ENCODE measurements around the gene UTS2R.

UTS2R gene

GRCh38 chr17:82388223-82388921 is 16.8 kb downstream of the UTS2R start:
- DNase-seq (ENCODE audit: low read depth in 1 of 2, low spot score in 1 of 2) = no peak

- DNase-seq (ENCODE audit: low read depth in 1 of 2, low spot score in 1 of 2) = no peak
These were observed 17.3 kb downstream of the UTS2R start for GRCh38 chr17:82388922-82389283.

GRCh38 chr17:82389379-82389778 is 17.8 kb downstream of the UTS2R start:
- no peak for DNase-seq (ENCODE audit: low read depth in 1 of 2, low spot score in 1 of 2)

DNA sequence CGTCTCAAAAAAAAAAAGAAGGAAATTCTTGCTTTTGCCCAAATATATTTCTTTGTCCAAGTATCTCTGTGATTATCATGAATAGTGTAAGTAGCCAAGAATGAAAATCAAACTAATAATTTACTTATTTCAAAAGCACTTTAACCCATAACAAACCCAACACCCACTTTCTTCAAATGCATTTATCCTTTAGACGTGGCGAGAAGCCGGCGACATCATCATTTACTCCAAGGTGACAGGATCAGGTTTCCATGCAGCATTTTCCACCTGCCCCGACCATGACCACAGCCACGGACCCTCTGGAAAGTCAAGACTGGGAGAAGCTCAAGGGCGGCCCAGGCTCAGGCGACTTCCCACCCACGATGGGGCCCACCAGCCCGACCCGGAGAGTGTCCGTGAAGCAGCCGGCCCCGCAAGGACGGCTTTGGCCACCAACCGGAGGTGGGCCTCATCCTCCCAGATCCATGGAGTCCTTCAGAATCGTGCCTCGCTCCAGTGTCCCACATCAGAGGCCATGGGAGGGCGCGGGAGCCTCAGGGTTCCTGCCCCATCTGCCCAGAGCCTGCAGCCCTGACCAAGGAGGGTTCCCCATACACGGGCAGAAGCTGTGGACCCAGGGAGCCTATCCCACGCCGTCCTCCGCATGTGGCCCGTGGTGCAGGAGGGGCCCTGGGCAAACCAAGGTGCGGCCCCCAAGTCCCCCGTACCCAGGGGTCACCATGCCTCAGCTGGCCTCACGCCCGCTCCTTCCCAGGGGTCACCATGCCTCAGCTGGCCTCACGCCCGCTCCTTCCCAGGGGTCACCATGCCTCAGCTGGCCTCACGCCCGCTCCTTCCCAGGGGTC is 18.7 kb downstream of the UTS2R start:
- DNase-seq (ENCODE audit: low read depth in 1 of 2, low spot score in 1 of 2) = no peak

GRCh38 chr17:82390860-82391435 is 19.4 kb downstream of the UTS2R start:
- DNase-seq (ENCODE audit: low read depth in 1 of 2, low spot score in 1 of 2) = no peak

DNA sequence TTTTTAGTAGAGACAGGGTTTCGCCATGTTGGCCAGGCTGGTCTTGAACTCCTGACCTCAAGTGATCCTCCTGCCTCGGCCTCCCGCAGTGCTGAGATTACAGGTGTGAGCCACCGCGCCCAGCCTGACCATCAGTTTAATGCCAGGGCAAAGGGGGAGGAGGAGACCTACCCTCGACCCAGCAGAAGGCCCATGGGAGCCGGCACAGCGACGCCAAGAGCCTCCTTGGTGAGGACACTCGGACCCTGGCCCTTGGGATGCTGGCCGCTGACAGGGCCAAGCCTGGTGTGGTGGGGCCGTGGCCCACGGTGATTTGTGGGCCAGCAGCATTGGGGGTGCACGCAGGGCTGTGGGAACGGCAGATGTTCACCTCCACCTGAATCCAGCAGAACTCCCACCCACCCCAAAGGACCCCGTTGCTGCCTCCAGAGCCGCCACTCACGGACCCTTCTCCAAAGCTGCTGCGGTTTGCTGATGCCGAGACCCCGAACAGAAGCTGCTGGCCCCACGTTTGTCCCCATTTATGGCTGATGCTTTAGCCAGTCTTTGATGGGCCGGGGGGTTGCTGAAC is 20.0 kb downstream of the UTS2R start:
- DNase-seq (ENCODE audit: low read depth in 1 of 2, low spot score in 1 of 2) = no peak

- DNase-seq (ENCODE audit: low read depth in 1 of 2, low spot score in 1 of 2) = no peak
These were observed 20.8 kb downstream of the UTS2R start for GRCh38 chr17:82392209-82392920.

- no peak for DNase-seq (ENCODE audit: low read depth in 1 of 2, low spot score in 1 of 2)
These were observed 21.4 kb downstream of the UTS2R start for GRCh38 chr17:82392941-82393340.

- no peak for DNase-seq (ENCODE audit: low read depth in 1 of 2, low spot score in 1 of 2)
These were observed 22.7 kb downstream of the UTS2R start for GRCh38 chr17:82394278-82394677.

DNA sequence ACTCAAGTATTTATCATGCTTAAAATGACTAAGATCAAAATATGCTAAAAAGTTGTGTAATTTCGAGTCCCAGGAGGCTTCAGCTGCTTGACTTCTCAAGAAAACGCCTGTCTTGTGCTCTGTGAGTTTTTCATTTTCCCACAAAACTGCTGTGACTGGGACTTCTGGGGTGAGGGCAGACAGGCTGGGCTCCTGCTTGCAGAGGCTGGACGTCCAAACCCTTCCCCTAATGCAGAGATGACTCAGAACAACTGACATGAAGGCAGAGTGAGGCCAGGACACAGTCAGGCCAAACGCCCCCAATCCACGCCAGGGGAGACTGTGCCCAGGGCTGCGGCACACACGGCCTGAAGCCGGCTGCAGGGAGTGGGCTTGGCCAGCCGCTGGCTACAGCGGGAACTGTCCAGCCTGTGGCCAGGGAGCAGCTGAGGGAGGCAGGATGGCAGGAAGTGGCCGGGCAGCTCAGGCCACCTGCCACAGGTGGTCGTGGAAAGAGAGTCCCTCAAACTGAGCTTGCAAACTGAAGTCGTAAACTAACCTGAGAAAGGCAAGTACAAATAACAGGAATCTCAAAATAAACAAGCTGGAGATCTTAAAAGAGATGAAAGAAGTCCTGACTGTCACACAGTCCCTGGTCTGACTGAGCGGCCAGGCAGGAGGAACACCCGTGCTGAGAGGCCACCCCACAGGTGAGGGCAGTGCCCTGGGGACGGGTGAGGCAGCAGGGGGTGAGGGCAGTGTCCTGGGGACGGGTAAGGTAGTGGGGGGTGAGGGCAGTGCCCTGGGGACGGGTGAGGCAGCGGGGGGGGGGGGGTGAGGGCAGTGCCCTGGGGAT is 25.3 kb downstream of the UTS2R start:
- DNase-seq (ENCODE audit: low read depth in 1 of 2, low spot score in 1 of 2) = no peak

DNA sequence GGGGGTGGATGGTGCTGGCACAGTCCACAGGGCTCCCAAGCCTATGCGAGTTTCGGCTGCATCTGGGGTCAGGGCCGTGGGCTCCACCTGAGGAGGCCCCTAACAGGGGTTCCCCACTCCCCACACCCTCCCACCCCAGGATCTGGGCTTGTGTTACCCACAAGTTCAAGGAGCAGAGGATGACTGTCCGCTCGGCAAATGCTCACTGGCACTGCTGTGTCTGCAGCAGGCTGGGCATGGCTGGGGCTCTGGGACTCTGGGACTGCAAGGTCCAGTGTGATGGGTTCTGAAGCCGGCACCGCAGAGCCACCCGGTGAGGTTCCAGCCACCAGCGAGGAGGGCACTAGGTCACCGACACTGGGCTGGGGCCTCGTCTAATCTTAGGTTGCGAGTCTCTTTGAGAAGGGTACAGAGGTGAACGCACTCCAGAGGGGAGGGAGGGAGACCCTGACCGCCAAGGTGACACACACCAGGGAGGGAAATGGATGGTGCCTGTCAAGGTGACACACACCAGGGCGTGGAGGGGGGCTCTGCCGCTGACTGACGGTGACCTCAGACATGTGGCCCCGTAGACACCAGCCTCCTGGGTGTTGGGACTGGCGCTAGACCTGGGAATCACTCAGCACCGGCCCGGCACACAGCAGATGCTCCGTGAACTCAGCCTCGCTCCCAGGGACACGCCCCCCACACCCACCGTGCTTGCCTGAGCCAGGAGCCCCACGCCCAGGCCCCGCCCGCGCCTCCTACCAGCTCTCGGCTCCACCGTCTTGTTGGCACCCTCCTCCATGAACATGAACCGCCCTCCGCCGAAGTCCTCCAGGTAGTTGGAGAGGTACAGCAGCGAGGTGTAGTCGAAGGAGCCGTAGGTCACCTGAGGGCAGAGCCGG is 26.1 kb downstream of the UTS2R start:
- no peak for DNase-seq (ENCODE audit: low read depth in 1 of 2, low spot score in 1 of 2)

- no peak for DNase-seq (ENCODE audit: low read depth in 1 of 2, low spot score in 1 of 2)
These were observed 27.5 kb downstream of the UTS2R start for GRCh38 chr17:82399041-82399441.

DNA sequence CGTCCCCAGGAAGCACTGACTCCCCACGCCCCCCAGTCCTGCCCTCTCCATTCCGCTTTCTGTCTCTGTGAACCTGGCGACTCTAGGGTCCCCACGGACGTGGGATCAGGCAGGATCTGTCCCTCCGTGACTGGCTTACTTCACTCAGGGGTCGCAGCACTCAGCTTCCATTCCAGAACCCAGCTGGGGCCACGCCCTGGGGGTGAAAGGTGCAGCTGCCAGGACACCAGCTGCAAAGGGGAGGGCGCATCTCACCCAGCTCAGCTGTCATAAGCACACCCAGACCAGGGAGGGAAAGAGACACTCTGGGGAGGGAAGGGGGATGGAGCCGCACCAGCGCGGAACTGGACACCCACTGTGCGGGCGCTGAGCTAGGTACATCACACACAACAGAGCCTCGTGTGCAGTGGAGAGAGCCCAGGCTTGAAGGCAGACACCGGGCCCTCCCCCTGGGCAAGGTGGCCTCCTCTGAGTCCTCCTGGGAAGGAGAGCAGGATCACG is 28.1 kb downstream of the UTS2R start:
- DNase-seq (ENCODE audit: low read depth in 1 of 2, low spot score in 1 of 2) = no peak

DNA sequence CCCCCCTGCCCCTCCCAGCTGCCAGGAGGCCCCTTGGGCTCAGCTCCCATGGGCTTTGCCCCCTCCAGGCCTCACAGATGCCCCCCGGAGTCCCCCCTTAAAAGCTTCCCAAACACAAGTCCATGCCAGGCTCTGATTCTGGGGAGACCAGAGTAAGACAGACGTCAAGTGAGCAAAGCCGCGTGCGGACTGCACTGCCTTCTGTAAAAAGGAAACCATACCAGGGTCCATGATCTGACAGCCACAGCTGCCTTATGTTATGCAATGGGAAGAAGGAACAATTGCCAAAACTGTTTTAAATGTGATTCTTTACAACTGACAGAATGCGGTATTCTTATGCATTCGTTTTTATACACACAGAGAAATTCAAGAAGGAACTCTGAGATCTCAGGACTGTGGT is 28.6 kb downstream of the UTS2R start:
- no peak for DNase-seq (ENCODE audit: low read depth in 1 of 2, low spot score in 1 of 2)

DNA sequence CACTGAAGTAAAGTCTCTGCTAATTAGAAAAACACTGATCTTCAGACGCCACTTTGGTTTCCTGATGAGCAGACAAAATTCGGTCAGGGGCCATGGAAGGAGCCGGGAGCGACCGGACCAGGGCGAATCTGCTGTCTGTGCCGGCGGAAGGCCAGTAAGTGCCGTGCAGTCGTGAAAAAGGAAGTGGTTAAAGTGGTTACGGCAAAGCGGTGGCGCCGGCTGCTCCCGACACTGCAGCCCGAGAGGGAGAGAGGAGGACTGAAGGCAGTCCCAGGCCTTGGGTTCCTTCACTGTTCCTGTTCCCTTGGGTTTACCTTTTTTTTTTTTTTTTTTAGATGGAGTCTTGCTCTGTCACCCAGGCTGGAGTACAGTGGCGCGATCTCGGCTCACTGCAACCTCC is 29.3 kb downstream of the UTS2R start:
- peak; percentile 13 to 23 for DNase-seq (ENCODE audit: low read depth in 1 of 2, low spot score in 1 of 2)

DNA sequence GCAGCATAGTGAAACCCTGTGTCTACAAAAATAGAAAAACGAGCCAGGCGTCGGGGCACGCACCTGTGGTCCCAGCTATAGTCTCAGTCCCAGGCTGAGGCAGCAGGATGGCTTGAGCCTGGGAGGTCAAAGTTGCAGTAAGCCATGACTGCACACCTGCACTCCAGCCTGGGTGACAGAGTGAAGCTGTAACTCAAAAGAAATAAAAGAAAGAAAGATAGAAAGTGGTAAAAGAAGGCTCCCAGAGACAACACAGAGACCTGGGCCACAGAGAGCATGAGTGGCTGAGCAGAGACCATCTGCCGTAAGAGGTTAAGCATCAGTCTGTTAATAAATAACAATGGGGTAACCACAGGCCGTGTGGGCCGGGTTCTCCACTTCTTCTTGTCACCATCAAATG is 31.3 kb downstream of the UTS2R start:
- DNase-seq (ENCODE audit: low read depth in 1 of 2, low spot score in 1 of 2) = no peak

DNA sequence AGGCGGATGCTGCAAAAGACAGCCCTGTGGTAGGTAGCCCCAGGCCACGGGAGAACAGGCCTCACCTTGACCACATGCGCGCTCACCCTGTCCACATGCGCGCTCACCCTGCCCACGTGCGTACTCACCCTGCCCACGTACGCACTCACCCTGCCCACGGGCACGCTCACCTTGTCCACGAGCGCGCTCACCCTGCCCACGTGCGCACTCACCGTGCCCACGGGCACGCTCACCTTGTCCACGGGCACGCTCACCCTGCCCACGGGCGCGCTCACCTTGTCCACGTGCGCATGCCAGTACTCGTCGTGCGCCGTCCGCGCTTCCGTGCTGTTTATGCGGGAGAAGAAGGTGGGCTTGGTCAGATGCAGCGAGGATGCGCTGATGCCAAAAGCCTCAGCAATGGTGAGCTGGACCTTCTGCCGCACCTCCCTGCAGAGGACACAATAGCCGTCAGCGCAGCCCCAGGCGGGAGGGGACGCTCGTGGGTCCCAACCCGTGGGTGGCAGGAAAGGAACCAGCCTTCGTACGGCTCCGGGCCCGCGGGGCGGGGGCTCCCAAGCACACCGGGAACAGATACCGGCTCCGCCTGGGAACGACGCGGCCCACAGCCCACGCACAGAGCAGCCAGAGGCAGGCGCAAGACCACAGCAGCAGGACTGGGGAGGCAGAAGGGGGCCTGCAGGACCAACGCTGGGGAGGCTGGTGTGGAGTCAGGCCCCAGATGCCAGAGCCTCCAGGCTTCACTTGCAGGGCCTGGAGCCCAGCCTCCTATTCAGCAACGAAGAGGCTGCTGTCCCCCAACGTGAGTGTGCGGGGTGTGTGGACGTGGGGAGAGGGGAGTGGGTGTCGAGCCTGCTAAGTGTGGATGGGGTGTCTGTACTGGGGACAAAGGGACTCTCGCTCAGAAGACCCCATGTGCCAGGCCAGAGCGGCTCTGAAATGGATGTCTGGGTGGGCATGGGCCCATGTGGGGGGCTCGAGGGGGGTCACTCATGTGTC is 32.4 kb downstream of the UTS2R start:
- no peak for DNase-seq (ENCODE audit: low read depth in 1 of 2, low spot score in 1 of 2)

GRCh38 chr17:82405051-82405450 is 33.5 kb downstream of the UTS2R start:
- no peak for DNase-seq (ENCODE audit: low read depth in 1 of 2, low spot score in 1 of 2)

Data from activated T-helper 1 cell treated with anti-CD3 and anti-CD28 coated beads, Interleukin-2, amount 50 U/mL, for 16 hours (primary cell).